ENCODE measurements around the gene DUSP10.

Gene DUSP10

DNA sequence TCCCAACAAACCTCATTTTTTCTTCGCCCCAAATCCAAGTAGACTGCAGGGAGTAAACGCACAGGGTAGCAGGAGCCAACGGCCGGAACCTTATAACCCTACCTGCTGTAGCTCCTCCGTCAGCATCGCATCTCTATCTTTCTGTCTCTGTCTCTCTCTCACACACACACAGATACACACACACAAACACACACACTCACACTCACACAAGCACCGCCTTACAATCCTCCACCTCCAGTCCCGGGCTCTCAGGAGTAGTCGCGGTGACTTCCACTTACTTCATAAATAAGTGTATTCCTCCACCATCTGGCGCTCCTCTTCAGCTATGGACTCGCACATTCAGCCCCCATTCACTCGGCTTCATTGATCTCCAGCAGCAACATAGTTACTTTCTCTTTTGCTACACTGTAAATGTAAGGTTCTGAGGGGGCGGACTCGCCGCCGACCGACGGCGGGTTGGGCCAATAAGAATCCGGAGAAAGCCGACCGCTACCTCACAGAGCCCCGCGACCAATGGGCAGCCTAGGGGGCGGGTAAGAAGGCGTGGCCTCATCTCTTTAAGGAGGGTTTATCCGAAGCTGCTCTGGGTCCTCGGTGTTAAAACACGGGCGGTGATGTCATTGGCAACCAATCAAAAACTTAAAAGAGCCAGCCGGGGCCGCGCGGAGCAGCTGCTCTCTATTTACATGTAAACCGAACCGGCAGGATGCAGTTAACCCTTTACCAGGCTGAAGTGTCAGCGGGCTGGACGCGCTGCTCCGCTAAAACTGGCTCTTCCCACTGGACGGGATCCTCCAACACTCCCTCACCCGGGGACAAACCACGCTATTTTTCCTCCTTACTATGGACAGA lies at the start of gene DUSP10:
TSS of gene DUSP10 (minus strand) at position 387 of the 852 bp plus-strand sequence. CDS start 2,345 bp downstream, outside the sequence.
- DNase-seq (ENCODE audit: low read depth in 3 of 3) = peak; percentile 93 to 98 (median 94)

DNA sequence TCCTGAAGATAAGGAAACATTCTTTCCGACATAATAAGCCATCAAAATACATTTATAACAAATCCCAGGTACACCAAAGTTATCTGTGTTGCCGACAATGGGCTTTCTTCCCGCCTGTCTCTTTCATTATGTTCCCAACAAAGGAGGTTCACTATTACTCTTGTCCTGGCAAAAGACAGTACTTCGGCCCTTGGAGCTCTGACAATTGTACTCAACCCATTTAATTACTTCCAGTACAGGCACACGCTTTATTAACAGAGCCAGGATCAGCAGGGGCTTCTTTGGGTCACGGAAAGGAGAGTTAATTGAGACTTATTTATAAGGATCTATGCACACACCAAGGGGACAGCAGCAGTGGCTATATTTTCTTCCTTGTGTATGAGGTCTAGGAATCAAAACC lies 46.6 kb upstream of the DUSP10 start:
- no peak for DNase-seq (ENCODE audit: low read depth in 3 of 3)

DNA sequence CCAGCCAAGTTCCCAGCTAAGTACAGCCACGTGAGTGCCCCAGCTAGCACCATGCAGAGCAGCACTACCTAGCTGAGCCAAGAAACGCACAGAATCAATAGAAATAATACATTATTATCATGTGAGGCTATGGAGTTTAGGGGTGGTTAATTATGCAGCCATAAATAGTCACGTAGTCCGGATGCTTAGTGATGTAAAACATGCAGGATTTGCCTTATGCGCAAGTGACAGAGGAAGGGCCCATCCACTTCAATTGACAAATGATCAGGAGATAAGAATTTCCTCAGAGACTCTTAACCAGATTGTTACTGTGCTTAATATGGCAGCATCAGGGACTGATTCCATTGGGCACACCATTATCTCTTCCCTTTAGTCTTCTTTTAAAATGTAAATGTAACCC lies 44.8 kb upstream of the DUSP10 start:
- DNase-seq (ENCODE audit: low read depth in 3 of 3) = no peak

DNA sequence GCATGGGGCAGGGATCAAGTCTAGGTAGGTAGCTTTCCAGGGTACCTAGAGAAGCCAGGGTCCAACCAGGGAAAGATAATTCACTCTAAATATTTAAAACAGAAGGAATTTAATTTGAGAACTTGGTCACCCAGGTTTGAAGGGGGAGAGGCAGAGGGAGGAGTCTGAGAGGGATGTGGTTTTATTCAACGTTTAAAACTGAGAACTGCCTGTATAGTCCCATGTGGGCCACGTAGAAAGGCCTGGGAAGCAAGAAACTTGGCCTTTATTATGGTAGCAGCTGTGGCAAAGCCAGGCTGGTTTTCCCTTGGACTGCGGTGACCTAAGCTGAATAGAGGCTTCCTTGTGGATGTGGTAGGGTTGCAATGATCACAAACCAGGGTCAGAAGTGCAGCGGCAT lies 42.0 kb upstream of the DUSP10 start:
- no peak for DNase-seq (ENCODE audit: low read depth in 3 of 3)

- DNase-seq (ENCODE audit: low read depth in 3 of 3) = no peak
Measured at GRCh38 chr1:221783437-221783836, 41.5 kb upstream of the DUSP10 start.

DNA sequence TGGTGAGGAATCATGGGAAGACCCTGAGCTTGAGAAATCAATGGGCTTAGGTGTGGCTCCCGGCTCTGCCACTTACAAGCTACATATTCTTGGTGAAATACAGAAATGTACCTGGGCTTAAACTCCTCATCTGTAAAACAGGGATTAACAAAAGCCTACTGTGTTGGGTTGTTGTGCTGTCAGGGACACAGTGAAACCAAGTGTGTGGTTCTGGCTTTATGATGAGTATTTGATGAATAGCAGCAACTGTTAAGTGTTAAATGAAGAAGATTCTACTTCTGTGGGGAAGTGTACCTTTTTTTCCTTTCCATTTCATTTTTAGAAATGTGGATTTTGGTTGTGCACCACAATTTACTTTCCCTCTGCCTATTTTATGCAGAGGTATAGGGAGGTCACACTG lies 41.1 kb upstream of the DUSP10 start:
- no peak for DNase-seq (ENCODE audit: low read depth in 3 of 3)

DNA sequence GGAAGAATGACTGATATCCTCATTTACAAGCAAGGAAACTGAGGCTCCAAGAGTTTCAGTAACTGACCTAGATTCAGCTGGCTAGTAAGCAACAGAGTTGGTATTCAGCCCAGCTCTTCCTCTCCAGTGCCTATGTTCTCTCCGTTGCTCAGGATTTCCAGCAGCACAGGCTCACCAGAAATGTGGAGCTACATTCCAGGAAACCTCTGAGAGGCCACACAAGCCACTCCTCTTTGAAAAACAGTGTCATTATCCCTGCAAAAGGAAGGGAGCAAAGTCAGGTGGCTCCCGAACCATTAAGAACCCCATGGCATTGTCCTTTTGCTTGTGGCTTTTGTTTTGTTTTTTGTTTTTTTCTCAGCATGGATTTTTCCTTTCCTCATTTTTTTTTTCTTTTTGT lies 40.6 kb upstream of the DUSP10 start:
- no peak for DNase-seq (ENCODE audit: low read depth in 3 of 3)

DNA sequence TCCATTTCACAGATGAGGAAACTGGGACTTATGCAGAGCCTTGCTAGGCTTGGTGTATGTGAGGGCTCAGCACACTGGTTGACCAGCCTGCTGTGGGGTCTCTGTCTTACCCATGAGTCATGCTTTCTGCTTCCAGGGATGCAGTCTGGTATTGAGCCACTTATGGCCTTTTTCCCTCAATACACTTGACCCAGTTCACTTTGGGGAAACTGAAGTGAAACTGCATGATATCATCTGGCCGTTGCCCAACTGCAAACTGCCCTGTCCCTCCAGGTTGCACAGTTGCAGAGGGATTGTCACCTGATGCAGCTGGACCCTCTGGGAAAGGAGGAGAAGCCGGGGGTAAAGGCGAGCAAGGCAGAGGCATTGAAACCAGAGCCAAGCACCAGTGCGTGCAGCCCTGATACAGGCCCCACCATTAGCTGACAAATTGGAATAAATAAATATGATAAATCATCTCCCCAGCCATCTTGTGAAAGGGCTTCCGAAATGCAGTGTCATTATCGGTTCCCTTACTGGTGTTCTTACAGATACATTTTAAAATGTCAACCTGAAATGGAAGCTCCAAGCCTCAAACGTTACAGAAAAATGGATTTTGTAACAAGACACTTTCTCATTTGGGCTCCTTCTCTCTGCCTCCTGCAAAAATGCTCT lies 39.3 kb upstream of the DUSP10 start:
- DNase-seq (ENCODE audit: low read depth in 3 of 3) = no peak

GRCh38 chr1:221780175-221780574 lies 38.3 kb upstream of the DUSP10 start:
- no peak for DNase-seq (ENCODE audit: low read depth in 3 of 3)

- DNase-seq (ENCODE audit: low read depth in 3 of 3) = no peak
Measured at GRCh38 chr1:221779771-221780170, 37.9 kb upstream of the DUSP10 start.

DNA sequence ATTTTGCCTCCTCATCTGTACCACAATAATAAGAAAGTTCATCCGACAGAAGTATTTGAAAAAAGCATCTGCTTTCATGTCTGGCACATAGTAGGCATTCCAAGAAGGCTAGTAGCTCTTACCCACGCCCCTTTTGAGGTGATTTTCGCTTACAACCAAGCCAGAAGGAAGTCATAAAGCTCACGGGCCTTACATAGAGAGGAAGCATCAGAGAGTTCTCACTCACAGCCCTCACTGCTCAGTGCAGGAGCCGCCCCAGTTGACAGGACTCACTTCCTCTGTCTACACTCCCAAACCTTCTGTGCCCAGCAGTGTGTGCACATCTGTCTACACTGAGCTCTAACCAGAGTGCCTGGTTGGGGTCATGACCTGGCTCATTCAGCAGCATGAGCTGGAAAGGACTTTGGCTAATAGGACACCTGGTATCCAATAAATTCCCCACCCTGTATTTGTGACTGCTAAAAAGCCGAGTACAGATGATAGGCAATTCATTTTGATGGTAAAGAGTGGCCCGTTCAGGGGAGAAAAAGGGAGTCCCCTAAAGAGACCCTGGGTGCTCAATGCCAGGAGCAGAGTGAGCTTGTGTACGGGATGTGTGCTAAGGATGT lies 36.8 kb upstream of the DUSP10 start:
- DNase-seq (ENCODE audit: low read depth in 3 of 3) = no peak

DNA sequence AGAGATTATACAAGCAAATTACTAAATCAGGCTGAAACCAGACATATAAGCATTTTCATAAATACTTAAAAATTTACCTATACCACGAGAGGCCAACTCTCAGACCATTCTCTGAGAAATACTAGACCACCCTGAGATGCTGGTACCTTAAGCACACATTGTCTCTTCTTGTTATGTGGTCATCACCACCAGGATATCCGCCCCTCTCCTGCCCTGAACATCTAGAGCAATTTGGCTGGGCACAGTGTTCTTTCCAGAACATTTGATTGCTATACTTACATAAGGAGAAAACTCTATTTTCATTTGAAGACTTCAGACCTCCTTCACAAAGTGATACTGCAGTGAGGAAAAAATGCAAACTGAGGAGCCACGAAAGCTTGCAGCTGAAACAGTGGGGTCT lies 36.2 kb upstream of the DUSP10 start:
- no peak for DNase-seq (ENCODE audit: low read depth in 3 of 3)

GRCh38 chr1:221777431-221778072 lies 35.7 kb upstream of the DUSP10 start:
- peak in 1 of 3 donors; percentile 33 for DNase-seq (ENCODE audit: low read depth in 3 of 3)

DNA sequence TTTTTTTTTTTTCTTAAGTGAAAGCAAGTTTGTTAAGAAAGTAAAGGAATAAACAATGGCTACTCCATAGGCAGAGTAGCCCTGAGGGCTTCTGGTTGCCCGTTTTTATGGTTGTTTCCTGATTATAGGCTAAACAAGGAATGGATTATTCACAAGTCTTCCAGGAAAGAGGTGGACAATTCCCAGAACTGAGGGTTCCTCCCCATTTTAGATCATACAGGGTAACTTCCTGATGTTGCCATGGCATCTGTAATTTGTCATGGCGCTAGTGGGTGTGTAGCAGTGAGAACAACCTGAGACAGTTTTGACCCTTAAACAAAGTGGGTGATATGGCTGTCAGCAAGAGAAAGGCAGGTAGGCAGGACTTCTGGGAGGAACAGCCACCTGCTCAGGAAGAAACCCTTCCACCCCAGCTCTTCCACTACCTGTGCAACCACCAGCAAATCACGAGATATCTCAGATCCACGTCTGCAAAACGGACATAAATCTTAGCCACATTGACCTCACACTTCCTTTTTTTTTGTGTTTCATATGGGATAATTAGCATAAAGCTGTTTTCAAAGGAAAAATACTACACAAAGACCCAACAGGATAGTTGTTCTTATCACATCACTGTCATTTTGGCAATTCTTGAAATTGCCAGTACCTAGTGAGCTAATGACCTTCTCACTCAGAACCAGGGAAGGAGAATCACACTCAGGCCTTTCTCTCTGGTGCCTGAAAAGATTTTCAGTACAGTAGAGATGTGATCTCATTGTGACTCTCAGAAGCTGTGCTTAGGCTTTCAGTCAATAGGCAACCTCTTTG lies 34.8 kb upstream of the DUSP10 start:
- no peak for DNase-seq (ENCODE audit: low read depth in 3 of 3)

DNA sequence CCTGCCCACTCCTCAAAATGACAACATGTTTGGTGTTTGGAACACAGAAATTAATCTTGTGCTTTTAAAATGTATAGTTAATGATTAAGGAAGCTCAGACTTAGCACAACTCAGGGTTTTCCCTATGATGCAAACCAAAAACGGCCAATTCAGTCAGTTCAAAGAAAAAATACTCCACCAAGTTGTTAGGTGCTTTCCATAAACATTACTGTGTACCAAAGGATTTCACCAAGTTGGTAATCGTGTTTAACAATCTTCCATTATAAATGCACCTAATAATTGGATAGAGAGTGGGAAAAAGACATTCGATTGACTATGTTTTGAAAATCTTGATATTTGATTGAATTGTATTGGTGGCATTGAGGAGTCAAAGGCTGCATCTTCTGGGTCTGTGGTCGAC lies 33.3 kb upstream of the DUSP10 start:
- no peak for DNase-seq (ENCODE audit: low read depth in 3 of 3)

- no peak for DNase-seq (ENCODE audit: low read depth in 3 of 3)
Measured at GRCh38 chr1:221774054-221774842, 32.4 kb upstream of the DUSP10 start.

GRCh38 chr1:221773383-221773782 lies 31.5 kb upstream of the DUSP10 start:
- DNase-seq (ENCODE audit: low read depth in 3 of 3) = no peak

DNA sequence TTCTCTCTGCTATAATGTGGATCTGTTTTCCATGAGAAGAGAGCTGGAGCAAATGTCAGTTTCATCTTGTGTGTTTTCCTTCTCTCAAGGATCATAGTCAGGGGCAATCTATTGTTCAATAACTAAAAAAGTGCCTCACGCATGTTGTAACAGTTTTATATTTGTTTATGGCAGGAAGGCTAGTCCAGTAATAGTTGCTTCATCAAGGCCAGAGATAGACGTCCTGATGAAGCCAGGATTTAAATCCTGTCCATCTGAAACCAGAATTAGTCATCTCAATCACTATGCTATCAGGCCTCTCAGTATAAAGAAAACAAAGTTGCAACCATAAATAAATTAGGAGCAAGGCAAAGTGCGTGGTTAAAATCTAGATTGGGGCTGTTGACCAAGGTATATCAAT lies 30.2 kb upstream of the DUSP10 start:
- DNase-seq (ENCODE audit: low read depth in 3 of 3) = no peak

GRCh38 chr1:221768444-221769066 lies 26.7 kb upstream of the DUSP10 start:
- no peak for DNase-seq (ENCODE audit: low read depth in 3 of 3)

DNA sequence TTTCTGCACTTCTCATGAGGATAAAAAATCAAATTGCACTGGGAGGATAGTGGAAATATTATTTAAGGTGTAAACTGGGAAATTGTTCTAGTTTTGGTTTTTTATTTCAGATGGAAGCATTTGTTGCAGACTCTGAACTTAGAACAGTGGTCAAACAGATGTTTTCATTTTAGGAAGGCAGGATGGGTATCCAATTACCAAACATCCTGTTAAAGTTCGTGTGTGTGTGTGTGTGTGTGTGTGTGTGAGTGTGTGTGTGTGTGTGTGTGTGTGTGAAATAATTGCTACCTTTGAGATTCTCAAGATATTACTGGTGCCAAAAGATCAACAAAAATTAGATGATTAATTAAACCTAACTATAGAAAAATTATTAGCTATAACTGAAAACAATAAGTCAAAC lies 24.3 kb upstream of the DUSP10 start:
- DNase-seq (ENCODE audit: low read depth in 3 of 3) = no peak

All from stimulated activated CD4-positive, alpha-beta T cell treated with anti-CD3 and anti-CD28 coated beads, TNF-alpha, amount 100 ng/mL, for 48 hours (primary cell).